IPS-20b (cell line): Measurements from ENCODE around the gene MTX1.

ENCODE experiments used
- H3K27ac ChIP-seq: one replicate; pipeline ENCODE4 v1.5.1; 2013; ENCODE audit warnings: low read length
- H3K27me3 ChIP-seq: 2 replicates; pipeline ENCODE4 v1.6.1; 2013; ENCODE audit warnings: mild to moderate bottlenecking, low read length, inconsistent platforms; ENCODE audit not compliant: insufficient read depth
- H3K36me3 ChIP-seq: 2 replicates; pipeline ENCODE4 v1.6.1; 2013; ENCODE audit warnings: low read depth, mild to moderate bottlenecking, inconsistent platforms, low read length, moderate library complexity; ENCODE audit not compliant: insufficient read depth
- H3K4me1 ChIP-seq: 2 replicates; pipeline ENCODE4 v1.6.1; 2013; ENCODE audit warnings: mild to moderate bottlenecking, control low read depth, inconsistent platforms, low read length, moderate library complexity; ENCODE audit not compliant: insufficient read depth
- H3K4me3 ChIP-seq: 2 replicates; pipeline ENCODE4 v1.5.1; 2013; ENCODE audit warnings: mild to moderate bottlenecking, low read length, inconsistent platforms
- H3K9ac ChIP-seq: 2 replicates; pipeline ENCODE4 v1.6.1; 2013; ENCODE audit warnings: low read depth, mild to moderate bottlenecking, inconsistent platforms, low read length, moderate library complexity
- H3K9me3 ChIP-seq: 2 replicates; pipeline ENCODE4 v1.6.1; 2013; ENCODE audit warnings: mild to moderate bottlenecking, low read depth, low read length, inconsistent platforms; ENCODE audit not compliant: insufficient read depth

MTX1 gene

DNA sequence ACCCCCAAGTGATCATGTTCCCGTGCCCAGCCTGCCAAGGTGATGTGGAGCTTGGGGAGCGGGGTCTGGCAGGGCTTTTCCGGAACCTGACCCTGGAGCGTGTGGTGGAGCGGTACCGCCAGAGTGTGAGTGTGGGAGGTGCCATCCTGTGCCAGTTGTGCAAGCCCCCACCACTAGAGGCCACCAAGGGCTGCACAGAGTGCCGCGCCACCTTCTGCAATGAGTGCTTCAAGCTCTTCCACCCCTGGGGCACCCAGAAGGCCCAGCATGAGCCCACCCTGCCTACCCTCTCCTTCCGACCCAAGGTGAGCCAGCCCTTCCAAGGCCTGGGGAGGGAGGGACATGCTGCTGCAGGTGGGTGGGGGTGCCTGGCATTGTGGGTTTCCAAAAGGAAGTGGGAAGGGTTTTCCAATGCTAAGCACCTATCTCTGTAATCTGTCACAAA is 32.5 kb upstream of the MTX1 start:
- no peaks in the 10 kb centered on the region for H3K9me3 ChIP-seq
- H3K4me3 ChIP-seq: no peak overlapping the region; the same call in 1 of the 2 replicates
- no peaks in the 10 kb centered on the region for H3K27me3 ChIP-seq
- H3K9ac ChIP-seq: no peak overlapping the region
- peaks cover 32% of the 10 kb centered on the region for H3K36me3 ChIP-seq
- H3K4me1 ChIP-seq: peaks cover 7% of the 10 kb centered on the region; the same call in 1 of the 2 replicates
- no peak overlapping the region for H3K27ac ChIP-seq

DNA sequence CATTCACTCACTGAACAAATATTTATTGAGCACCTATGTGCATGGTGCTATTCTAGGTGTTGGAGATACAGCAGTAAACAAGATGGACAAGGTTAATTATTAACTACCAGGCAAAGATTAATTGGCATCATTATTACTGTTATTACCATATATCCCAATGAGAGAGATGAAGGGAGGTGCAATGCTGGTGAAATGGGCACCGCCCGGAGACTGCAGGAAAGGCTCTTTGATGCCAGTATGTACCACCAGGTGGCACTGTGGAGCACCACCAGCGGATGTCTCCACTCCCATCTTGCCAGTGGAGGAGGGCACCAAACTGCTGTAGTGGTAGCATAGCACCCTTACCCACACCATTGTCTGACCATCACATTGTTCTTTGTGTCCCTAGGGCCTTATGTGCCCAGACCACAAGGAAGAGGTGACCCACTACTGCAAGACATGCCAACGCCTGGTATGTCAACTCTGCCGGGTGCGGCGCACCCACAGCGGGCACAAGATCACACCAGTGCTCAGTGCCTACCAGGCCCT is 31.9 kb upstream of the MTX1 start:
- H3K27ac ChIP-seq: no peak overlapping the region
- H3K36me3 ChIP-seq: peaks cover 34% of the 10 kb centered on the region
- H3K4me3 ChIP-seq: no peak overlapping the region
- H3K9ac ChIP-seq: no peak overlapping the region
- no peaks in the 10 kb centered on the region for H3K9me3 ChIP-seq
- peaks cover 7% of the 10 kb centered on the region; the same call in 1 of the 2 replicates for H3K4me1 ChIP-seq
- H3K27me3 ChIP-seq: no peaks in the 10 kb centered on the region

DNA sequence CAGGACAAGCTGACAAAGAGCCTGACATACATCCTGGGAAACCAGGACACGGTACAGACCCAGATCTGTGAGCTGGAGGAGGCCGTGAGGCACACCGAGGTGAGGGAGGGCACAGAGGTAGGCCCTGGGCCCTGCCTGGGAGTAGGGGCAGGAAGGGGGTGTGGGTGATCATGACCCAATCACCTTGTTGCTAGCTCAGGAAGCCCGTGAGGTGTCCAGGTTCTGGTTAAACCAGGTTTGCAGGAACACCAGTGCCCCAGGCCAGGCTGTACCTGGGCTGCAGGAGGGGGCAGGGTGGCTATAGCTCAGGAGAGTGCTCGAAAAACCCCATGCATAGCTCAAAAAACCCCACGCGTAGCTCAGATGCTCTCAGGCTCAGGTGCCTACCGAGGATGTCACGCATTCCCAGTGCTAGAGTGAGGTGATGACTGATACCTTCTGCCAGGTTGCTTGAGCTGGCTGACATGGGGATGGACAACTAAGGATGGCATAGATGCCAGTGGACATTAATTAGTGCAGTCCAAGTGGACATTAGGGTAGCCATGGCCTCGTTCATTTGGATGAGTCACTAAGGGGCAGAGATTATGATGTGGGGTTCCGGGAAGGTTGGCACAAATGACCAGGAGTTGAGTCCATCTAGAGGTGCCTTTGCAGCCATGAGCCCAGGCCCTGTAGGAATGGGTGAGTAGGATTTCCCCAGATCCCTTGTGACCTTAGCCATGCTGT is 31.1 kb upstream of the MTX1 start:
- H3K9me3 ChIP-seq: no peaks in the 10 kb centered on the region
- no peak overlapping the region for H3K4me3 ChIP-seq
- H3K27ac ChIP-seq: no peak overlapping the region
- no peak overlapping the region for H3K9ac ChIP-seq
- peaks cover 39% of the 10 kb centered on the region for H3K36me3 ChIP-seq
- no peaks in the 10 kb centered on the region for H3K27me3 ChIP-seq
- H3K4me1 ChIP-seq: peaks cover 7% of the 10 kb centered on the region; the same call in 1 of the 2 replicates

DNA sequence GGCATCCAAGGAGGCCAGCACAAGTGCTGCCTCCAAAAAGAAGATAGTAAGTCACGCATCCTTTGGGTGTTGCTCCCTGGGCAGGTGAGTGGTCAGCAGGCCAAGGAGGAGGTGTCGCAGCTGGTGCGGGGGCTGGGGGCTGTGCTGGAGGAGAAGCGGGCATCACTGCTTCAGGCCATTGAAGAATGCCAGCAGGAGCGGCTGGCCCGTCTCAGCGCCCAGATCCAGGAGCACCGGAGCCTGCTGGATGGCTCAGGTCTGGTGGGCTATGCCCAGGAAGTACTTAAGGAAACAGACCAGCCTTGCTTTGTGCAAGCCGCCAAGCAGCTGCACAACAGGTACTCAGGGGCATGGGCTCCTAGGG is 30.6 kb upstream of the MTX1 start:
- H3K9ac ChIP-seq: no peak overlapping the region
- no peaks in the 10 kb centered on the region for H3K27me3 ChIP-seq
- no peak overlapping the region for H3K27ac ChIP-seq
- no peaks in the 10 kb centered on the region for H3K9me3 ChIP-seq
- peaks cover 7% of the 10 kb centered on the region; the same call in 1 of the 2 replicates for H3K4me1 ChIP-seq
- H3K4me3 ChIP-seq: no peak overlapping the region
- H3K36me3 ChIP-seq: peaks cover 42% of the 10 kb centered on the region

DNA sequence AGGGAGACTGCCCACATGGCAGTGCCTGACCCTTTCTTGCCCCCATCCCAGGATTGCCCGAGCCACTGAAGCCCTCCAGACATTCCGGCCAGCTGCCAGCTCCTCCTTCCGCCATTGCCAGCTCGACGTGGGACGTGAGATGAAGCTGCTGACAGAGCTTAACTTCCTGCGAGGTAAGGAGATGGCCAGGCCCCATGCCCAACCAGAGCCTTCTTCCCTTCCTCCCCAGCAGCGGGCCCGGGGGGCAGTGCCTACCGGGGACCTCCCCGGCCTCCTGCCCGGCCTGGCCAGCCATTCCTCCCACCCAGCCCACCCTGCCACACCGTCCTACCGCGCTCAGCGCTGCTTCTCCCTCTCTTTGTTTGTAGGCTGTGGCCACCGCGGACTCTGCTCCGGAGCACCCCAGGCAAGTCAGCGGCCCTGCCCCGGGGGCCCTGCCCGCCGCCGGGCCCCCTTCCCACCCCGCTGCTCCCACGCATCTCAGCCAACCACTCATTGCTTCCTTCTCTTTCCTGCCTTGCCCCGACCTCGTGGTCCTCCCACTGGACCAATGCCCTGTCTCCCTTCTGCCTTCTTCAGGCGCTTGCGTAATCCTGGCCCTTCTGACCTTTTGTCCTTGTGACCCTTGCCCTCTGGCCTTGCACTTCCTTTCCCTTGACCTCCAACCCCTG is 29.9 kb upstream of the MTX1 start:
- peaks cover 7% of the 10 kb centered on the region; the same call in 1 of the 2 replicates for H3K4me1 ChIP-seq
- no peak overlapping the region for H3K27ac ChIP-seq
- H3K9me3 ChIP-seq: no peaks in the 10 kb centered on the region
- H3K36me3 ChIP-seq: peaks cover 42% of the 10 kb centered on the region
- no peak overlapping the region for H3K4me3 ChIP-seq
- no peaks in the 10 kb centered on the region for H3K27me3 ChIP-seq
- H3K9ac ChIP-seq: no peak overlapping the region

DNA sequence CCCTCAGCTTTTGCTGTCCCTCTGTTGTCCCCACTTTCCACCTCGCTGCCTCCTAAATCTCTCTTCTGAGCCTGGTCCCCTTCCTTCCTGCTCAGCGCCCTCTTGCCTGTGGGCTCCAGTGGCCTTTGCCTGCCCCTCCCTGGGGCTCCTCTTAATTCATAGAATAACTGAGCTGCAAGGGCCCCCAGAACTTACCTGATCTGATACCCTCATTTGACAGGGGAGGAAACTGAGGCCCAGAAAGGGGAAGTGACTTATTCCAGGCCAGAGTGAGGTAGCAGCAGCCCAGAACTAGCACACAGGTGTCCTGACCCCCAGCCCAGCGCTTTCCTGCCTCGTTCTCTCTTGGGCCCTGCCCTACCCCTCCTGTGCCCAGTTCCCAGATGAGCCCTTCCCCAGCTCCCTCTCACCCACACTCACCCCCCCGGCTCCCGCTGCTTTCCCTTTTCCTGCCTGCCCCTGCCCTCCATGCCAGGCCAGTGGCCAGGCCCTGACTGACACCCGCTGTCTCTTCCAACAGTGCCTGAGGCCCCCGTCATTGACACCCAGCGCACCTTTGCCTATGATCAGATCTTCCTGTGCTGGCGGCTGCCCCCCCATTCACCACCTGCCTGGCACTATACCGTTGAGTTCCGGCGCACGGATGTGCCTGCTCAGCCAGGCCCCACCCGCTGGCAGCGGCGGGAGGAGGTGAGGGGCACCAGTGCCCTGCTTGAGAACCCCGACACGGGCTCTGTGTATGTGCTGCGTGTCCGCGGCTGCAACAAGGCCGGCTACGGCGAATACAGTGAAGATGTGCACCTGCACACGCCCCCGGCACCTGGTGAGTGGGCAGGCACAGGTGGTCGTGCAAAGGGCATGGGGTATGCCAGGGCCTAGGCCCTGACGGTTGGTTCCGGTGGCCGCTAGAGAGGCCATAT is 29.1 kb upstream of the MTX1 start:
- Histone ChIP-seq H3K4me1 (peaks cover 7% of the 10 kb centered on the region; the same call in 1 of the 2 replicates), H3K4me3 (no peak overlapping the region), H3K27ac (no peak overlapping the region), H3K27me3 (no peaks in the 10 kb centered on the region), H3K9me3 (no peaks in the 10 kb centered on the region), H3K36me3 (peaks cover 42% of the 10 kb centered on the region), H3K9ac (no peak overlapping the region)

DNA sequence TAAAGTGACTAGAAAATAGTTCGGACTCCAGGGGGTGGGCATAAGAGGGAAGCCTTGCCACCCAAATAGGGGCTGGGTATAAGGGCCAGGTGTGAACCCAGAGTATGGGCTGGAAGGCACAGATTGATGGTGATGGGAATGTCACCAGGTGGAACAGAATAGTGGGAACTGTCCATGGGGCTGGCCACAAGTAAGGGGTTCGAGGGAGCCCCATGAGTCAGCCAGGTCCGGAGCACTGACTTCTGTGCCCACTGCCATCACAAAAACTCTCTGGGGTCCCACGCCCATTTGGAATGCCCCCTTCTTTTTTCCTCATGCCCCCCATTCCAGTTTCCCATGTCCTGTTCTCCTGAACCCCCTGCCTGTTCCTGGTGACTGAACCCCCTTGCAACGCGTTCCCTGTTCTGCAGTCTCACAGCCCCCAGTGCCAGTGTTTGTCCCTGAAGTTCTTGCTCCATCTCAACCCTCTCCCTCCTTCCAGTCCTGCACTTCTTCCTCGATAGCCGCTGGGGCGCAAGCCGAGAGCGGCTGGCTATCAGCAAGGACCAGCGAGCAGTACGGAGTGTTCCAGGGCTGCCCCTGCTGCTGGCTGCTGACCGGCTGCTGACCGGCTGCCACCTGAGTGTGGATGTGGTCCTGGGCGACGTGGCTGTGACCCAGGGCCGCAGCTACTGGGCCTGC is 27.0 kb upstream of the MTX1 start:
- Histone ChIP-seq H3K27me3 (no peaks in the 10 kb centered on the region), H3K4me3 (no peak overlapping the region), H3K36me3 (peaks cover 42% of the 10 kb centered on the region), H3K9me3 (no peaks in the 10 kb centered on the region), H3K9ac (no peak overlapping the region), H3K27ac (no peak overlapping the region), H3K4me1 (peaks cover 8% of the 10 kb centered on the region; the same call in 1 of the 2 replicates)

GRCh38 chr1:155182052-155182550 is 26.4 kb upstream of the MTX1 start:
- Histone ChIP-seq H3K36me3 (peaks cover 38% of the 10 kb centered on the region), H3K9ac (no peak overlapping the region), H3K4me3 (no peak overlapping the region), H3K9me3 (no peaks in the 10 kb centered on the region), H3K27me3 (no peaks in the 10 kb centered on the region), H3K4me1 (peaks cover 11% of the 10 kb centered on the region; the same call in 1 of the 2 replicates), H3K27ac (no peak overlapping the region)

GRCh38 chr1:155183775-155184221 is 24.7 kb upstream of the MTX1 start:
- no peak overlapping the region for H3K27ac ChIP-seq
- H3K36me3 ChIP-seq: peaks cover 24% of the 10 kb centered on the region
- H3K4me3 ChIP-seq: no peak overlapping the region
- H3K4me1 ChIP-seq: peaks cover 11% of the 10 kb centered on the region; the same call in 1 of the 2 replicates
- H3K9me3 ChIP-seq: no peaks in the 10 kb centered on the region
- H3K9ac ChIP-seq: no peak overlapping the region
- no peaks in the 10 kb centered on the region for H3K27me3 ChIP-seq

- no peaks in the 10 kb centered on the region for H3K27me3 ChIP-seq
- no peak overlapping the region for H3K4me3 ChIP-seq
- H3K36me3 ChIP-seq: peaks cover 18% of the 10 kb centered on the region
- H3K9me3 ChIP-seq: no peaks in the 10 kb centered on the region
- H3K27ac ChIP-seq: no peak overlapping the region
- H3K4me1 ChIP-seq: peaks cover 11% of the 10 kb centered on the region; the same call in 1 of the 2 replicates
- no peak overlapping the region for H3K9ac ChIP-seq
Measured at GRCh38 chr1:155184351-155184811, 24.1 kb upstream of the MTX1 start.
